Measurements from ENCODE around the gene EMCN.

The EMCN gene

GRCh38 chr4:100494166-100494565 is 23.7 kb downstream of the EMCN start:
- peak; percentile 50 for DNase-seq (ENCODE audit: low read depth)
- TF ChIP-seq CTCF (conservative IDR thresholded peaks at IDR 0.05; ENCODE audit: low read depth, low read length): no peak
- no peak overlapping the region for H3K4me3 ChIP-seq (ENCODE audit: low read depth, low read length)

- H3K4me3 ChIP-seq (ENCODE audit: low read depth, low read length): no peak overlapping the region
- peak; percentile 3 for DNase-seq (ENCODE audit: low read depth)
- no peak for TF ChIP-seq CTCF (conservative IDR thresholded peaks at IDR 0.05; ENCODE audit: low read depth, low read length)
These were observed 24.1 kb downstream of the EMCN start for GRCh38 chr4:100493756-100494155.

DNA sequence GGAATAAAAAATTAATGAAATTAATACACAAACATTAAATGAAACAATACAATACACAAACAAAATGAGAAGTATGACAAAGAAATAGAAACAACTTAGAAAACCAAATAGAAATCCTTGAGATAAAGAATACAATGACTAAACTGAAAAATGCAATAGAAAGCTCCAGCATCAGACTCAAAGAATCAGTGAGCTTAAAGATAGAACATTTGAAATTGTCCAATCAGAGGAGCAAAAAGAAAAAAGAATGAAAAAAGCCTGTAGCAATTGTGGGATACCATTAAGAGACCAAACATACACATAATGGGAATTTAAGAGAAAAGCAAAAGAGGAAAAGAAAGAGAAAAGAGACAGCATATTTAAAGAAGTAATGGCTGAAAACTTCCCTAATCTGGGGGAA is 25.7 kb downstream of the EMCN start:
- TF ChIP-seq CTCF (conservative IDR thresholded peaks at IDR 0.05; ENCODE audit: low read depth, low read length): no peak
- no peak for DNase-seq (ENCODE audit: low read depth)
- no peak overlapping the region for H3K4me3 ChIP-seq (ENCODE audit: low read depth, low read length)

DNA sequence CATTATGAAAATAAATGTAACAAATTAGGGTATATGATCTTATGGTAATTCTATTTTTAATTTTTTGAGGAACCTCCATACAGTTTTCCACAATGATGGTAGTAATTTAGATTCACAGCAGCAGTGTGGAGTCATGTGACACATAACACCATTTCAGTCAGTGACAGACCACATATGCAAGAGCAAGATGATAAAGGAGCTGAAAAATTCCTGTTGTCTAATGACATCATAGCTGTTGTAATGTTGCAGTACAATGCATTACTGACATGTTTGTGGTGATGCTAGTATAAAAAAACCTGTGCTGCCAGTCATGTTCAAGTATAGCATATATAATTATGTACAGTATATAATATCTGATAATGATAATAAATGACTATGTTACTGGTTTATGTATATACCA is 28.5 kb downstream of the EMCN start:
- H3K4me3 ChIP-seq (ENCODE audit: low read depth, low read length): no peak overlapping the region
- no peak for TF ChIP-seq CTCF (conservative IDR thresholded peaks at IDR 0.05; ENCODE audit: low read depth, low read length)
- peak; percentile 25 for DNase-seq (ENCODE audit: low read depth)

DNA sequence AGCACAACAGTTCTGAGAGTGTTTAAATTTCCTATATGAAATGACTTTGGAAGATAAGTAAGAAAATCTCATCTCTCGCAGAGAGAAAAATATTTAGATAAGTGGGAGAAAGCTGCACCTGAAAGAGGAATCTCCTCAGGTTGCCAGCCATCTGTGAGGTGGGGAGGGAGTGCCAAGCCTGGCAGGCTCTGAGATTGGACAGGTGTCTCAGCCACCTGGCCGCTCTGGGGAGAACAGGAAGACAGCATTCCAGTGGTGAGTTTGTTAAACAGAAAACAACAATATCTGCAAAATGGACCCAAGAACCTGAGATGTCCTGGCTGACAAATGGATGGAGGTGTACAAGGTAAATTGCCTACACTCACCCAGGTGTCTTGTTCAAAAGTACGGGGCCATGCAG is 31.3 kb downstream of the EMCN start:
- no peak overlapping the region for H3K4me3 ChIP-seq (ENCODE audit: low read depth, low read length)
- TF ChIP-seq CTCF (conservative IDR thresholded peaks at IDR 0.05; ENCODE audit: low read depth, low read length): no peak
- no peak for DNase-seq (ENCODE audit: low read depth)

DNA sequence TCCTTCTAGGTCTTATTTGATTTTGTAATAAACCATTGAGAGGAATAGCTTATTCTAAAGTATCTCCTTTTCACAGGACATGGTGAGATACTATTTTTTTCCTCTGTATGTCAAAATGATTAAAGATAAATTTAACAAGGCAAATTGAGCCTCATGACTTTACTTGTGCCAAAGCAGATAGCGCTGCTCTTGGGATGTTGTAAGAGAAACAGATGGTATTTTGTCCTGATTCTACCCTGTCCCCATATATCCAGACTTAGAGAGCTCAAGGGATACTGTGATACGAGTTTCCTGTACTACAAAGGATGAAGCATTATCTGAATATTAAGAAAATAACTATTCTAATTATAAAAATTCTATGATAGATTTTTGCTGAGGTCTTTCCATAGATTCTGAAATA is 34.0 kb downstream of the EMCN start:
- DNase-seq (ENCODE audit: low read depth): no peak
- H3K4me3 ChIP-seq (ENCODE audit: low read depth, low read length): no peak overlapping the region
- TF ChIP-seq CTCF (conservative IDR thresholded peaks at IDR 0.05; ENCODE audit: low read depth, low read length): no peak

DNA sequence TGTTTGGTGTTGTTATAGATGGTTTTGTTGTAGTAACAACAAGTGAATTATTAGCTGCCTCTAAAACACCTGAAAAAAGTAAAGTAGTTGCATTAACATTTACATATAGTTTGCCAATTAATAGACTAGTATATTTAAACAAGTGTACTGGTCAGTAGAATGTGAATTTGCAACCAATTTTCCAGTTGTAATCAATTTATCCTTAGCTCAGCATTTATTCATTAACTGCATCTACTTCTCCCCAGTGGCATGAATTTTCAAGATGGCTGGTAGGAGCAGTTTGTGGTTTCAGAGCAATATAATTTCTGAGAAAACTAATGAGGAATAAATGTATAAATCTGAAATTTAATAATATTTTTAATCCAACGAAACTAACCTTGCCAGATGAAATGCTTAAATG is 37.9 kb downstream of the EMCN start:
- no peak for TF ChIP-seq CTCF (conservative IDR thresholded peaks at IDR 0.05; ENCODE audit: low read depth, low read length)
- no peak for DNase-seq (ENCODE audit: low read depth)
- no peak overlapping the region for H3K4me3 ChIP-seq (ENCODE audit: low read depth, low read length)
